Ishikawa (cell line): Measurements from ENCODE around the gene ABCA8.

Source experiments
- CEBPB ChIP-seq: IDR thresholded peaks from 2 replicates; pipeline ENCODE4 v1.6.1; 2012
- CREB1 ChIP-seq: IDR thresholded peaks from 2 replicates; pipeline ENCODE4 v1.6.1; 2012; ENCODE audit warnings: low read depth
- EGR1 ChIP-seq: IDR thresholded peaks from 2 replicates; pipeline ENCODE4 v1.6.1; 2012
- EP300 ChIP-seq: IDR thresholded peaks from 2 replicates; pipeline ENCODE4 v1.6.1; 2012; ENCODE audit warnings: borderline replicate concordance
- FOXM1 ChIP-seq: IDR thresholded peaks from 2 replicates; pipeline ENCODE4 v1.6.1; 2012; ENCODE audit warnings: low read depth, borderline replicate concordance
- NFIC ChIP-seq: IDR thresholded peaks from 2 replicates; pipeline ENCODE4 v1.6.1; 2012
- RAD21 ChIP-seq: IDR thresholded peaks from 2 replicates; pipeline ENCODE4 v1.6.1; 2012; ENCODE audit warnings: low read depth
- TAF1 ChIP-seq: IDR thresholded peaks from 2 replicates; pipeline ENCODE4 v1.6.1; 2012; ENCODE audit warnings: low read depth, mild to moderate bottlenecking
- TCF12 ChIP-seq: IDR thresholded peaks from 2 replicates; pipeline ENCODE4 v1.6.1; 2012; ENCODE audit warnings: low read depth
- TEAD4 ChIP-seq: IDR thresholded peaks from 2 replicates; pipeline ENCODE4 v1.6.1; 2012
- YY1 ChIP-seq: IDR thresholded peaks from 2 replicates; pipeline ENCODE4 v1.6.1; 2012; ENCODE audit warnings: low read depth
- ZBTB7A ChIP-seq: IDR thresholded peaks from 2 replicates; pipeline ENCODE4 v1.6.1; 2012; ENCODE audit warnings: low read depth
- TF ChIP-seq, protein P1 (sequence below): IDR thresholded peaks from 2 replicates; pipeline ENCODE4 v1.6.1; 2012; ENCODE audit warnings: low read depth, mild to moderate bottlenecking
- TF ChIP-seq, protein P2 (sequence below): IDR thresholded peaks from 2 replicates; pipeline ENCODE4 v1.6.1; 2012

- no peak for TF ChIP-seq FOXM1
- no peak for TF ChIP-seq CREB1
- TF ChIP-seq, protein P1, sequence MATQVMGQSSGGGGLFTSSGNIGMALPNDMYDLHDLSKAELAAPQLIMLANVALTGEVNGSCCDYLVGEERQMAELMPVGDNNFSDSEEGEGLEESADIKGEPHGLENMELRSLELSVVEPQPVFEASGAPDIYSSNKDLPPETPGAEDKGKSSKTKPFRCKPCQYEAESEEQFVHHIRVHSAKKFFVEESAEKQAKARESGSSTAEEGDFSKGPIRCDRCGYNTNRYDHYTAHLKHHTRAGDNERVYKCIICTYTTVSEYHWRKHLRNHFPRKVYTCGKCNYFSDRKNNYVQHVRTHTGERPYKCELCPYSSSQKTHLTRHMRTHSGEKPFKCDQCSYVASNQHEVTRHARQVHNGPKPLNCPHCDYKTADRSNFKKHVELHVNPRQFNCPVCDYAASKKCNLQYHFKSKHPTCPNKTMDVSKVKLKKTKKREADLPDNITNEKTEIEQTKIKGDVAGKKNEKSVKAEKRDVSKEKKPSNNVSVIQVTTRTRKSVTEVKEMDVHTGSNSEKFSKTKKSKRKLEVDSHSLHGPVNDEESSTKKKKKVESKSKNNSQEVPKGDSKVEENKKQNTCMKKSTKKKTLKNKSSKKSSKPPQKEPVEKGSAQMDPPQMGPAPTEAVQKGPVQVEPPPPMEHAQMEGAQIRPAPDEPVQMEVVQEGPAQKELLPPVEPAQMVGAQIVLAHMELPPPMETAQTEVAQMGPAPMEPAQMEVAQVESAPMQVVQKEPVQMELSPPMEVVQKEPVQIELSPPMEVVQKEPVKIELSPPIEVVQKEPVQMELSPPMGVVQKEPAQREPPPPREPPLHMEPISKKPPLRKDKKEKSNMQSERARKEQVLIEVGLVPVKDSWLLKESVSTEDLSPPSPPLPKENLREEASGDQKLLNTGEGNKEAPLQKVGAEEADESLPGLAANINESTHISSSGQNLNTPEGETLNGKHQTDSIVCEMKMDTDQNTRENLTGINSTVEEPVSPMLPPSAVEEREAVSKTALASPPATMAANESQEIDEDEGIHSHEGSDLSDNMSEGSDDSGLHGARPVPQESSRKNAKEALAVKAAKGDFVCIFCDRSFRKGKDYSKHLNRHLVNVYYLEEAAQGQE = no peak
- no peak for TF ChIP-seq RAD21
- TF ChIP-seq YY1 = no peak
- TF ChIP-seq, protein P2, sequence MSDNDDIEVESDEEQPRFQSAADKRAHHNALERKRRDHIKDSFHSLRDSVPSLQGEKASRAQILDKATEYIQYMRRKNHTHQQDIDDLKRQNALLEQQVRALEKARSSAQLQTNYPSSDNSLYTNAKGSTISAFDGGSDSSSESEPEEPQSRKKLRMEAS = no peak
- TF ChIP-seq CEBPB = no peak
- no peak for TF ChIP-seq ZBTB7A
- TF ChIP-seq NFIC = no peak
- no peak for TF ChIP-seq EP300
- TF ChIP-seq TCF12 = no peak
- no peak for TF ChIP-seq EGR1
- TF ChIP-seq TEAD4 = no peak
- TF ChIP-seq TAF1 = no peak
These were observed 17.2 kb downstream of the ABCA8 start for GRCh38 chr17:68937890-68938514.
